EH (cell line): Measurements from ENCODE around the gene LKAAEAR1.

ENCODE experiments used
- DNase-seq: peaks from one replicate; pipeline ENCODE4 v3.0.0-alpha.2; 2015; ENCODE audit warnings: low read depth

The LKAAEAR1 gene

DNA sequence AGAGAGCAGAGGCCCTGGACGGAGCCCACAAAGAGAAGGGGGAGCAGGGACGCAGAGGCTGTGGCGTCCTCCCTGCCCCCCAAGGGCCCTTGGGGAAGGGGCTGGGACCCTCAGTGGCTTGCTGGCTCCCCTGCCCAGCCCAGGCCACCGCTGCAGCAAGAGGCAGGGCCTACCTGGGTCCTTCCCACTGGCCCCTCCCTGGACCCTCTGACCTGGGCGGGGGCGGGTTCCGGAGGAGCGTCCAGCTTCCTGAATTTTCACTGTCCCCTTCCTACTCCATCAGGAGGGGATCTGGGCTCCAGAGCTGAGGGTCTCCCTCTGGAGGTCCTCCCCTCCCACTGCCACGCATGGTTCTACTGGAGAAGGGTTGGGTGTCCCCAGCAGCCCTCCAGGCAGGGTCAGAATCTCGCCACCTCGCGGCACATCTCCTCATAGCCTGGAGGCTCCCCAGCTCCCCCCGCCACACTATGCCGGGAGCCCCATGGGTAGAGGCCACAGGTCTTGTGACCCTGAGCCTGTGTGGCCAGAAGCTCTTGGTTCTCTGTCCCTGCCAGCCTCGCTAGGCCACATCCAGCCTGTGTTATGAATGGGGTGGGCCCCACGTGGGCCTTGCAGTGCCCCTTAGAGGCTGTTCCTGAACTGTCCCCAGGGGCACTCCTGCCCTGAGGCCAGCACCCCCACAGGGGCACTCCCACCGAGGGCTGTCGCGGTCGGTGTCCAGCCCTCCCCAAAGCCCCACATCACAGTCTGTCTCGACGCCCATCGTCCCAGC lies 33.8 kb downstream of the LKAAEAR1 start:
- no peak for DNase-seq

DNA sequence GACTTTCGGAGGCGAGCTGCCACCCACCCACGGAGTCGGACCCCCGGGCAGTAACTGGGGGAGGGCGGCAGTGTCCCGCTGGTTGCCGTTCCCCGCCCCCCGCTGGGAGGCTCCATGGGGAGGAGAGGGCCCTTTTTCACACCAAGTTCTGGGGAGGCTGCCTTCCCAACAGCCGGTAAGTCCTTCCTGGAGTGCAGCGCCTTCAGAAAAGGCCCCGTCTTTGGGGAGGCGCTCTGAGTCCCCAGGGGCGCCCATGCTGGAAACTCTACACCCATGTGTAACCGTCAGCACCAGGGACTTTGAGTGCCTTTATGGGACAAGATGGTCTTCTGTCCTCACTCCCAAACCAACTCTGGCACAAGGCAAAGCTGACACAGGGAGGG lies 34.3 kb downstream of the LKAAEAR1 start:
- DNase-seq: no peak

DNA sequence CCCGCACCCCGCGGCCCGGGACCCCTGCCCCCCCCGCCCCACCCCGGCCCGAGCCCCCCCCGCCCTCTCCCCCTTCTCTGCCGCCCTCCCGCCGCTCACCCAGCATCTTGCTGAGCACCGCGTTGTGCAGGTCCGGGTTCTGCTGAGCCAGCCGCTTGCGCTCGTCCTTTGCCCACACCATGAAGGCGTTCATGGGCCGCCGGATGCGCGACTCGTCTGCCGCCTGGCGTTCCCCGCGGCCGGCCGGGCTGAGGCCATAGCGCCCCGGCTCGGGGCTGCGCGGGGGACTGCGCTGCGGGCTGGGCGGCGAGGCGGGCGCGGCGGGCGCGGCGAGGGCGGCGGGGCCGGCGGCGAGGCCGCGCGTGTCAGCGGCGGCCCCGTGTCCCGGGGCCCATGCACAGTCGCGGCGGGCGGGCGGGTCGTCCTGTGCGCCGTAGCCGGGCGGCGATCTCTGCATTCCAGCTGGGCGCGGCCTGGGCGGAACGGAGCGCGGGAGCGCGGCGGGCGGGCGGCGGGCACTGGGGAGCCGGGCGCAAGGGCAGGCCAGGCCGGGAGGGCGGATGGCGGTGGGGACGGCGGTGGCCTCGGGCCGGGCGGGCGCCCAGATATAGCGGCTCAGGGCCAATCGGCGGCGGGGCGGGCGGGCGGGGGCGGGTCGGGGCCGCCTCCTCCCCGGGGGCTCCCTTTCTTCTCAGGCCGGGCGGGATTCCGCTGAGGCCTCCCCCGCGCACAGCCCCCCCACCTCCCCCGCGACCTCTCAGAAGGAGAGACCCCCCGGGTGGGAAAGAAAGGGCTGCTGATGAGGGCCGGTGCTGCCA lies 34.9 kb downstream of the LKAAEAR1 start, which contains the start of gene SOX18:
Gene SOX18 (minus strand): TSS at position 580 of the 818 bp plus-strand sequence. CDS start 123 bp downstream, at position 457.
- DNase-seq: peak; percentile 51

DNA sequence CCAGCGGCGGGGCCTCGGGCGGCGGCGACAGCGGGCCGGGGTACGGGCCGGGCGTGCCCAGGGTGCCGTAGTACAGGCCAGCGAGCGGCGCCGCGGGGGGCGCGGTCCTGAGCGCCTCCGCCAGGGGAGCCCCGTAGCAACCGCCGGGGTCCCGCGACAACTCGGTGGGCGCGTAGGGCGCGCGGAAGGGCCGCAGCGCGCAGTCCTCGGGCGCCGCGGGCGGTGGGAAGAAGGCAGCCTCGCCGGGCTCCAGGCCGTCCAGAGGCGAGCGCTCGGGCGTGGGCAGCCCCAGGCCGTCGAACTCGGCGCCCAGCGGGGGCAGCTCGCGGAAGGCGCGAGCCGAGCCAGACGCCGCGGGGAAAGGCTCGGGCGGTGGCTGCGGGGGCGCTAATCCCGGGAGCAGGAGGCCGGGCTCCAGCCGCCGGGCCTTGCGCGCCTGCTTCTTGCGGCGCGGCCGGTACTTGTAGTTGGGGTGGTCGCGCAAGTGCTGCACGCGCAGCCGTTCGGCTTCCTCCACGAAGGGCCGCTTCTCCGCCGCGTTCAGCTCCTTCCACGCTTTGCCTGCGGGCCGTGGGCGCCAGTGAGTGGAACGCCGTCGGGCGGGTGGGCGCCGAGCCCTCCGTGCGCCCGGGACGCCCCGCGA lies 35.7 kb downstream of the LKAAEAR1 start:
- no peak for DNase-seq

DNA sequence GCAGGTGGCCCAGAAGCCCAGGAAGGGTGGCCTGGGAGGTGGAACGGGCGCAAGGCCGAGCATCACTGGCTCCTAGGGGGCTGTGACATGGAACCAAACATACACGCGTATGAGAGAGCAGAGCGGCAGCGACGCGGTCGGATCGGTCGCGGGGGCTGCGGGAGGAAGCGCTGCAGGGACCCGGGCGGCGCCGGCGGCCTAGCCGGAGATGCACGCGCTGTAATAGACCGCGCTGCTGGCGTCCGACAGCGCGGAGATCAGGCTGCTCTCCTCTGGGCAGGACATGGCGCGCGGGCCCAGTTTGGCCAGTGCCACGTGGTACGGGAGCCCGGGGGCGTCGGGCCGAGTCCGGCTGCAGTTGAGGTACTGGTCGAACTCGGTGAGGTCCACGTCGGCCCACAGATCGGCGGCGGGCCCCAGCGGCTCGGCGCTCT lies 36.2 kb downstream of the LKAAEAR1 start:
- DNase-seq: no peak

DNA sequence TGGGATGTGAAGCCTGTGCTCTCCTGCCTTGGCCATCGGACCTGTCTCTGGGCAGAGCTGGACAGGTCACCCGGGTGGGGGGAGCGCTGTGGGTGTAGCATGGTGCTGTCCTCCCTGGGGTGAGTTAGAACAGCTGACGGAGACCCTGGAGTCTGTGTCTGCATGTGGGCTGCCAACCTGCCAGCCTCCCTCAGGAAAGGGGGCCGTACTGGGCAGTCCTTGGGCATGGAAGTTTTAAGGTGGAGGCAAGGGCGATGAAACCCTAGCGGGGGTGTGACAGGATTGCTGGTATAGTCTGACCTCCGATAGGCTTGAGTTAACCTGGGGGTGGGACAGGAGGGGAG lies 37.2 kb downstream of the LKAAEAR1 start:
- no peak for DNase-seq

DNA sequence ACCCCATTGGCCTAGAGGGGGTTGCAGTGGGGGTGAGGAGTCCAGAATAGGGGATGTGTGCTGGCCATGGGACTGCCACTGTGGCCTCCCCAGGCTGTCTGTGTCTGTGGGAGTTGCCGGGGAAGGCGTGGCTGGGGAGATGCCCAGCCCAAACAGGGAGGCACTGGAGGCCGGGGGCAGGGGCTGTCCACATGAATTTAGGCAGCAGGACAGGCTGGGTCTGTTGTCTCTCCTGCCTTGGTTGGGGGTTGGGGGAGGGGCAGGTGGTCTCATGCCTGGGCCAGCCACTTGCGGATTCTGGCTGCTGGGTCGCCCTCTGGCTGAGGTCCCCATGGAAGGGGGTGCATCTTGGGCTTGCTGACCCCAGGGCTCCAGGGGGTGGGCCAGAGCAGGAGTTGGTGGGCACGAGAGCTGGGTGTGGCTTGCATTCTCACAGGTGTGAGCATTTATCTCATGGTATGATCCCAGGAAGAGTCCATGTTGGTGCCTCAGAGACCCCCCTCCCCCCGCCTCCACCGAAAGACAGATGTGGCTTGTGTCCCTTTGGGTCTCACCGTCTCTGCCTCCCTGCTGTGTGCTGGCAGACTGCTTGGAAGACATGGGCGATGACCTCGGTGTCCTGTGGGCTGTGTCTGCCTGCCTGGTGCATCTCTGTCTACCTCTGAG lies 38.7 kb downstream of the LKAAEAR1 start:
- no peak for DNase-seq

DNA sequence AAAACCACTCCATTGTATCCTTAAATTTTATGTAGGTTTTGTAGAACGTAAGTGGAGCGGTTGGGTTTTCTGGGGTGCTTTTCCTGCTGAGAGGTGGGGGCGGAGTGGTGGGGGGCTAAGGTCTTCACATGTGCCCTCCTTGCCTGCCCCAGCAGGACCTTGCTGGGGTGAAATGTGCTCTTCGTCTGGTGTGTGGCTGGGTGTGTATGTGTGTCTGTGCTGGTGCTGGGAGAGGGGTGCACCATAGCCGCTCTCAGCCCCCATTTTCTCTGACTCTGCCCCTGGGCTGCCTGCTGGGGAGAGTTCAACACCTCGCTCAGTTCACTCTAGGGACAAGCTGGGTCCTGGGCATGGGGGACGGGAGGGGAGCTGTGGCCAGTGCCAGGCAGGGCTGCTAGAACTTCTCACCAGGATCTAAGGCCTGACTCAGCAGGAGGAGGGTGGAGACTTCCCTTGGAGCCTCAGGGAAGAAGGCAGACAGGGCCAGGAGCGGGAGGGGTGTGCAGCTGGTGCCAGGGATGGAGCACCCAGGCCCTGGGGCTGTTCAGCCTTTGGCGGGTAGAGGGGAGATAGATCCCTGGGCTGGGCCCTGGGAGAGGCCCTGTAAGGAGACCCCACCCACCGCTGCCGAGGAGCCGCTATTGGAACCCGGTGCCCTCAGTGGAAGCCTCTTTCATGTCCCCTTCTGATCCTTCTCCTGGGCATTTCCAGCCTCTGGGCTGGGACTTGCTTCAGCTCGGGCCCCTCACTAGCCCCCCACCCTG lies 39.5 kb downstream of the LKAAEAR1 start:
- DNase-seq: peak; percentile 71

DNA sequence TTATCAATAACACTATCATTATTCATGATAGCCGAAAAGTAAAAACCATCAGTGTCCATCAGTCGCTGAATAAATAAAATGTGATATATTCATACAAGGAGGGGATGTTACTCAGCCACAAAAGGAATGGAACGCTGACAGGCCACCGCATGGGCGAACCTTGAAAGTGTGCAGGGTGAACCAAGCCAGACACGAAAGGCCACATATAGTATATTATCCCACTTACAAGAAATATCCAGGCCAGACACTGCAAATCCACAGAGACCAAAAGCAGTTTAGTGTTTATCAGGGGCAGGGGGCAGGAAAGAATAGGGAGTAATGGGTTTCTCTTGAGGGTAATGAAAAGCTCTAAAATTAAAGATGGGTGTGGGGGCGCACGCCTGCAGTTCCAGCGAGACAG lies 40.4 kb downstream of the LKAAEAR1 start:
- DNase-seq: no peak

DNA sequence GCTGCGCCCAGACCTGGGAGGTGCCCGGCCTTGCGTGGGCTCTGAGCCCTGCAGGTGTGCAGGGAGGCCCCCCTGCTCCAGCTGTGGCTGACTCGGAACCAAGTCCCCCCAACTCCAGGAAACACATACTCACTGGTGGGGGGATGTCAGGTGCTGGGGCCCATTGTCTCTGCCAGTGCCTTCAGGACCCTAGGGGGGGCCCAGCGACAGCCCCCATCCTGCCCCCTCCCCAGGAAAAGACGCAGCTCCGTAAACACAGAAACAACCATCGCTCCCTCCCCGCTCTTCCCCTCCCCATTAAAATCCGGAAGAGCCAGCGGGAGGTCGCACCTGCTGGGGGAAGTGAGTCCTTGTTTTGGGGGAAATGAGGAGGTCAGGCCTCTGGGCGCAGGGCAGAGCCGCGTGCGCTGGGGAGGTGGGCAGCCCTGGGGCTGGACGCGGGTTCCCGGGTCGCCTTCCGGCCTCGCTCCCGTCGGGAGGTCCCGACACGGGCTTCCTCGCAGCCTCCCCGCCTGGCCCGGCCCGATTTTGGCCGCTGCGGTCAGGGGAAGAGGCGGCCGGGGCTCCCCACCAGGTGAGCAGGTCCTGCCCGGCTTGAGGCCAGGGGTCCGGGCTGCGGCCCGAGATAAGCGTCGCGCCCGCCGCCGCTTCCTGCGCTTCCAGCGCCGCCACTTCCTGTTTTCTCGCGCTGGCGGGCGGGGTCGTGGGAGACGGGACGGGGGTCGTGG lies 42.0 kb downstream of the LKAAEAR1 start:
- no peak for DNase-seq

DNA sequence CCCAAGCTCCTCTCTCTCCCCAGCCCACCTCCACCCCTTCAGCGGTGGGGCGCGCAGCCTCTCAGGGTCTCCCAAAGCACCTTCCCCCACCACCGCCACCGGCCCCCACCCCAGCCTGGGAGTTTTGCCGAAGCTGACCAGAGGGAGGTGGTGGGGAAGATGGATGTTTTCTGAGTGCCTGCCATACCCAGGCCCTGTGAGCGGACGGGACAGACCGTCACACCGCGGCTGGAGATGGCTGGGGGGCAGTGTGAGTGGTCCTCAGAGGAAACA lies 42.5 kb downstream of the LKAAEAR1 start:
- no peak for DNase-seq

DNA sequence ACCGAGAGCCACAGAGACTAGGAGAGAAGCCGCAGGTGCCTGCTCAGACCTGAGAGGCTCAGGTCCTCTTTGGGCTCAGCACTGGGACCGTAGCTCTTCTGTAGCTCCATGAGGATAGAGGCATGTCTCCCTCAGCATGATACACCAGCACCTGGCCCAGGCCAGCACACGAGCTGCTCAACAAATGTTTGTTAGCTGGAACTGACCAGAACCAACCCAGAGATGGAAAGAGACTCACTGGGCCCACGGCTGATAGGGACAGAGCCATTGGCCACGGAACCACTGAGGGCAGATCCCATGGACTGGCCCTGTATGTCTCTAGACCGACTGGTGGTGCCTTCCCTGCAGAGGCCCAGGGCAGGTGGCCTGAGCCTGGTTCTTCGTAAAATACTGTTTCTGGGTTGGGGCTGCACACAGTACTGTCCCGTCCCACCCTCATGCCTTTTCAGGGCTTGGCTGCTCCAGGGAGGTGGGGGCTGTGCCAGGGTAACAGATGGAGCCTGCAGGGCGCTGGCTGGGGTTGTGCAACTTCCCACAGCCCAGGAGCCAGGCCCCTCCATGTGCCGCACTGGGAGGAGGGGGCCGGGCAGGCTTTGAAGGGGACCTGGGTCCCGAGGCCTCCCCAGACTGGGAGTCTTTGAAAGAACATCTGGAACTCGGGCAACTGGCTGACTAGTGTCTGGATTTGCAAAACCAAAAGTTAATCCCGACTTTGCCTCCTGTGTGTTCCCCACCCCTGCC lies 43.0 kb downstream of the LKAAEAR1 start:
- DNase-seq: no peak

DNA sequence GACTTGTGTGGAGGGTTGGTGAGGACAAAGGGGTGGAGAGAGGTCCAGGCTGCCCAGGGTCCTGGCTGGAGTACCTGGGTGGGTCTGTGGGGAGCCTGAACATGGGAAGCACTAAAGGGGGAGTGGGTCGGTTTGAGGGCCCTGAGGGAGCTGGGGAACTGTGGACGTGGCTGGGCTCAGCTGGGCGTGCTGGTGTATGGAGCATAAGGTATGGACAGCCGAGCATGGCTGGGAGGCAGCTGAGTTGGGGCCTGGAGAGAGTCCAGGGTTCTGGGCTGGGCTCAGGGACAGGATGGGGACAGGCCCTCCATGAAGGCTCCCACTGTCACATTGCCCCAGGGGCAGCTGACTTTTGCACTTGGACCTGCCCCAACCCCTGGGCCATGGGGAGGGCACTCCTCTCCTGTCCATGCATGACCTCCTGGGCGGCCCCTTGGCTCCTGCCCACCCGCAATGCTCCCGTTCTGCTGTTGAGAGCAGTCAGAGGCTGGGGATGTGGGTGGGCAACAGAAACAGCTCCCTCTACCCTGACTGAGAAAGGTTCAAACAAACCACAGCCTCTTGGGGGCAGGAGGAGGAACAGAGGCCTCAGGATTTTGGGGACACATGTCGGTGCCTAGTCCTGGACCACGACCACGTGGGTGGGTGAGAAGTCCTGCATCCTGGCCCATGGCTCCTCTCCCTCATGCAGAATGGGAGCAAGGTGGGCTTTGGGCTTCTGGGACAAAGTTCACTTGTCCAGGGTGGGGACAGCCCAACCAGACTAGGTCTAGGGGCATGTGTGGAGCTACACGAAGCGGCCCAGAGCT lies 43.8 kb downstream of the LKAAEAR1 start:
- no peak for DNase-seq

DNA sequence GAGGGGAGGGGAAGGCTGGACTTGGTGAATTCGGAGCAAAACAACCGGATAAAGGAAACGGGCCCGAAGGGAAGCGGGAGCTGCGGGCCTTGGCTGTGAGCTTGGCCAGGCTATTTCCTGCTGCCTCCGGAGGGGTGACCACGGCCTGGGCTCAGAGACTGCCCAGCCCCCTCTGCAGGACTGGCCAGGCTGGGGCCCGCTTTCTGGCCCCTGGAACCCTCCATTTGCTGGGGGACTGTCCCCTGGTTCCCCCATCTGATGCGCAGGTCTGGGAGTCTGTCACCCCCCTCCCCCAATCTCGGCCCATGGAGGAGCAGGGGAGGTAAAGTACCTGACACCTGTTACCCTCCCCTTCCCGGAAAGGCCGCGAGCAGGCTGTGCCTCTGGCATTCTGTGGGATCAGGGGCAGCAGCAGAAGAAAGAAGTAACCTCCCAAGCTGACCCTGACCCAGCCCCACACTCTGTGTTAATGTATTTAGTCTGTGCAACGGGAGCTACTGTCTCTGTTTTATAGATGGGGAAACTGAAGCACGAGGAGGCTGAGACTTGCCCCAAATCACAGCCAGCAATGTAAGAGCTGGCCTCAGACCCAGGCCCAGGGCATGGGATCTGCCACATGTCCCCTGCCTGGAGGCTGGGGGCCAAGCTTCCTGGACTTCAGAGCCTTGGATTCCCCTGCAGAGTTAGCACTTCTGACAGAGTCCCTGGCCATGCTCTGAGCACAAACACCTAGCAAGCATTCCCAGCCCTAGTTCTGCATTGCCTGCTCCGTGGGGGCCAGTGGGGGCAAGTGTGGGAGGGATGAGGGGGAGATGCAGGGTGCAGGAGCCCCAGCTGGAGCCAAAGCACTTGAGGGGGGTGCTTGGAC lies 44.7 kb downstream of the LKAAEAR1 start:
- no peak for DNase-seq

DNA sequence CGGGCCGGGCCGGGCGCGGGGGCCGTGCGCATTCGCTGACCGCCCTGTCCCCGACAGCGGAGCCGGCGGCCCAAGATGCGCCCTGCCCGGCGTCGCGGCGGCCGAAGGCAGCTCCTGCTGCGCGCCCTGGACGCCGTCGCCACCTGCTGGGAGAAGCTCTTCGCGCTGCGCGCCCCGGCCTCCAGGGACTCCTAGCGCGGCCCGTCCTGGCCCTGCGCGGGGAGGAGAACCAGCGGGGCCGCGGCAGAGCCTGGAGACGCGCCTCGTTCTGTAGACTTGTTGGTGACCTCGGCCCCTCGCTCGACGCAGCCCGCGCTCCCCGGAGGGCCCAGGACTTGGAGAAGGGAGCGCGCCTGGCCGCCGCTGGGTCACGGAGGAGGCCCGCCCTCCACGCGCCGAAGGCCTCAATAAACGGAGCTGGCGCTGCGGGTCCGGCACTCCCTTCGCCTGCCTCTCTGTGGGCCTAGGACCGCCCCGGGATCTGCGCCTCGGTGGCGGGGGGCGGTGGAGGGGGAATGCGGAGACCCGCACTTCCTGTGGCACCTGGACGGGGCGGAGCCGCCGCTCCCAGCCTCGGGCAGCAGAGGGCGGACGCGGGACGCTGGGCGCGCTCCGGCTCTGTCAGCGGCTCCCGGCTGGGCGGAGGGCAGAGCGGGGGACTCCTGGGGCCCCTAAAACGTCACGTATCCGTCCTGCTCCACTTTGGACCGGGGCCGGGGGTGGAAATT lies 45.5 kb downstream of the LKAAEAR1 start:
- peak; percentile 64 for DNase-seq

DNA sequence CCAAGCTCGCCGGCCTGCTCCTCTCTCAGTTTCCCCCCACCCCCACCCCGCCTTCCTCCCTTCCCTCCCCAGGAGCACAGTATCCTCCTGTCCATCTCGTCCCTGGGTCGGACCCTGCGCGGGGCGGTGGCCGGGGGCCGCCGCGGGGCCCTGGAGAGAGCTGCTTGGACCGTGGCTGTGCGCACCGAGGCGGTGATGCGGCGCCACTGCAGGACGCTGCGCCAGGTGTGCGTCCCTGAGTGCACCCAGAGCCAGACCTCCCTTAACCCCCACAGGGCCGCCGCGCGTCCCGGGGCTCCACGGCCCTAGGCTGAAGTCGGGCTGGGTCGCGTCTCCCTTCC lies 46.0 kb downstream of the LKAAEAR1 start:
- DNase-seq: no peak

DNA sequence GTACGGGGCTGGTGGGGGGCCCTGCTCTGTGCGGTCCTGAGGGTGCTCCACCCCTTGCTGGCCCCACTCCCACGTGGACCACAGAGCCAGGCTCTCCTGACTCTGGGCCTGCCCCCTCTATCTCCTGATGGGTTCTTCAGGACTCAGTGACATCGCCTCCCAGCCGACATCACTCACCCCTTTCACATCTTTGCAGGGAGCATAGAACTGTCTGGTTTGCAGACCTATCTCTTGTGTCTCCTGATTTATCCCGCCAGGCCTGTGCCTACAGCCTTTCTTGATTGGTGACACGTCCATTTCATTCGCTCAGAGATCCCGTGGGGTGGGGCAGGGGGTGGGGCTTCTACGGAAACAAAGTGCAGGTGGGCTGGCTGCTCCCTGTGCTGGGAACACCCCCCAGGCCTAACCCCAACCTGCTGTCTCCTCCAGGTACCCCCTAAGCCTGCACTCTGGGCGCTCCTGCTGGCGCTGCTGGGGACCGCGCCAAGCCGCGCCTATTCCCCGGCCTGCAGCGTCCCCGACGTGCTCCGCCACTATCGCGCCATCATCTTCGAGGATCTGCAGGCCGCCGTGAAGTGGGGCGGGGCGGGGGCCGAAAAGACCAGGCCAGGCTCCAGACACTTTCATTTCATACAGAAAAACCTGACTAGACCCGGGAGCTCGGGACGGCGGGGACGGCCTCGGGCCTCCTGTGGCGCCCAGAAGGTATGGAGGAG lies 46.5 kb downstream of the LKAAEAR1 start:
- DNase-seq: no peak

DNA sequence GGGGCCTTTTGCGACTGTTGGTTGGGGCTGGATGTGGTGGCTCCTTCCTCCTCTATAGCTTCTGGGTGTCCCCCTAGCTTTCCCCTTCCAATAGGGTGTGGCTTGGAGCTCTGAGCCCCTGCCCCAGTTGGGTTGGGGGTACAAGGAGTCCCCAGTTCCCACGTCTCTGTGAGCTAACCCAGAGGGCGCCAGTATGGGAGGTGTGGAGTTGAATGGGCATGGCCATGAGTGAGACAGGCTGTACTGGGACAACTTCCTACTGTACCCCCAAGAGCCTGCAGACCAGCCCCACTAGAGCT lies 47.0 kb downstream of the LKAAEAR1 start:
- DNase-seq: no peak
